SK-N-DZ (cell line): ENCODE measurements around the gene RTKN2.

Source experiments
- DNase-seq: peaks from one replicate; pipeline ENCODE4 v3.0.0-alpha.2; 2015; ENCODE audit warnings: low spot score

The RTKN2 gene

DNA sequence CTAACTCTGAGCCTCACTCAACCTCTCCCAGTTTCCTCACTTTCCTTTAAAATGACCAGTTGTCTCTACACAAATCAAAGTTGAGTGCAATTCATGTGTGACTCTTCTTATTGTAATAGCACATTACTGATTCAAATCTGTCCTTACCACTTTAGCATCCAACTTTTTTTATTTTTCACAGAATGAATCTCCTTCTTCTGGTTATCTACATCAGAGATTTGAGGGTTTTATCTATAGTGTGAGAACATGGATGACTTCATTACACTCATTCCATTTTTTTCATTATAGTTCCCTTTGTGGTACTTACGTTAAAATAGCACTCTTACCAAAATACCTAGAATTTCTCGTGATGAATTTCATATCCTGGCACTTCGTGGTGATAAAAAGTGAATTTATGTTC lies 43.3 kb downstream of the RTKN2 start:
- DNase-seq = no peak

DNA sequence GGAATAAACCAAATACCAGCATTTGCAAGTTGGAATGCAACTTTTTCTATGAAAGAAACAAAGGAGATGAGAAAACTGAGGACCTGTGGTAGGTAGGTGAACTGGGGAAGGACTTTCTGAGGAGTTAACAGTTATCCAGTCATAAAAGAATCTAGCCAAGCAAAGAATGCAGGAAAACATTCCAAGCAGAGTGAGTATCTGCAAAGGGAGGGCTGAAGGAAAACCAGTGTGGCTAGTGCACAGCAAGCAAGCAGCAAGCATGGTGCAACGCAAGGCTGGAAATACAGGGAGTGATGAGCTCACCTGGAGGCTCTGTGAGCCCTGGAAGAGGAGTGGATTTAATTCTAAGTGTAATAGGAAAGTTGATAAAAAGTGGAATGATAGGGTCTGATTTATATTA lies 44.0 kb downstream of the RTKN2 start:
- no peak for DNase-seq

DNA sequence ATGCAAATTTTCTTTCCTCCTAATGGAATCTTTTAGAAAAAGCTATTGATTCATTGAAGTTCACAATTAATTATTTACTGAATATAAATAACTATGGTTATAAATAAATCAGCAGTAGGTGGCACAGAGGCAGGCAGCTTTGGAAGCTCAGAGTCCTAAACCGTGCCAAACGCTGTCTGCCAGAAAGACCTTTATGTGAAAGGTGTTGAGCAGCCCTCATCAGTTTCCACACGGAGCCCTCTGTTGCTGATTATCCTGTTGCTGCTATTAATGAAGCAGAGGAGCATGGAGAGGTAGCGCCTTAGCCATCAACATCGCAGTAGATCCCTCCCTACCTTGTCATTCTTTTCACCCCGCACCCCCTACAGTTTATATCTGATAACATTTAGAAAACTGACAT lies 51.0 kb downstream of the RTKN2 start:
- DNase-seq = no peak

DNA sequence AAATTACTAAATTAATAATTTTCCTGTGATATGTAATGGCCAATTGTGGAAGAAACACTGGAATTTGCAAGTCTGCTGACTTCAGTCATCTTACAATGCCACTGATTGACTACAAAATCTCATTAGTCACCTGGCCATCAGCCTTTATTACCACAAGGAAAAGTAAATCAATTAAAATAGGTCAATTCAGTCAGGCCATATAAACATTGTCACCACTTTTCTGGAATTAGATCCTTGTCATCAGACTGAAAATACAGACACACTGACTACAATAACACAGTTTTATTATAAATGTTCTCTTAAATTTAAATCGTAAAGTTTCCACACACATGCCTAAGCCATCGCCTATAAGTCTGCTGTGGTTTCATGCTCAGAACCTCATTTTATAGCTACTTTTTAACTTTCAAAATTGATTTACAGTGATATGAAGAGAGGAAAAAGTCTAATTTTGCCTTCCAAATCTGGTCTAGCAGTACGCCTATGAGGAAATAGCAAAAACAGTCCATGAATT lies 54.2 kb downstream of the RTKN2 start:
- no peak for DNase-seq

DNA sequence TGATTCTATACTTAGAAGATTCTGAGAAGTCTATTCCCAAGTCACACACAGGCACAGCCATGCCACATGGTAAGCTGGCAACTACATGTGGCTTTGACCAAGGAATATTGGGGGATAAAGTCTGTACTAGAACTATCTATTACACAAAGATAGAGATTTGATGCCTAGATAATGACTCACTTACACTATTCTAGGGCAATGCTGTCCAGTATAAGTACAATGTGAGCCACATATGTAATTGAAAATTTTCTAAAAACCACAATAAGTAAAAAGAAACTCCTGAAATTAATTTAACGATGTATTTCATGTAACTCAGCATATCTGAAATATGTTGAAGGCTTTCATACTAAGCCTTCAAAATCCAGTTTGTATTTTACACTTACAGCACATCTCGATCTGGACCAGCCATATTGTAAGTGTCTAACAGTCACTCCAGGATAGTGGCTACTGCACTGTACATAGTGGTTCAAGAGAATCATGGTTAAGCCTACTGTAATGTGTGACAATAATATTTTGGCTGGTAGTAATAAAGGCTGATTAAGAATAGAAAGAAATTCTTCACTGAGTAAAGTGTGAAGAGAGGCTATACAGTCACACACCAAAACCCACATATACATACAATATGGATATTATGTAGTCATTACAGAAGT lies 62.8 kb downstream of the RTKN2 start:
- no peak for DNase-seq

DNA sequence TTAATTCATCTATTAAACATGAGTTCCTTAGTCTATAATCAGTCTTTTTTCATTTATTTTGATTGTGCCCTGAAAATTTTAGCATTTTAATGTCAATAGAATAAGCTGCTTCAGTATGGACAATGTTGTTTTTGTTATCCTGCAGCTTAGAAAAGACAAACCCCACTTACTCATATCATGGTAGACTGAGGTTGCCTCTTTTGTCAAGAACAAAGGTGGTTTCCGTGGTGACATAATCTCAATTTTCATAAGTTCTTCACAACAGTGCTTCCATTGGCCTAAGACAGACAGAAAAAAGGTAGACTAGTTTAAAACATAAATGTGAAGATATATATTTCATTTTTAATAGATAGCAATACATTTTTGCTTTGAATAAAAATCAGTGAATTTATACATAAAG lies 69.1 kb downstream of the RTKN2 start:
- no peak for DNase-seq

DNA sequence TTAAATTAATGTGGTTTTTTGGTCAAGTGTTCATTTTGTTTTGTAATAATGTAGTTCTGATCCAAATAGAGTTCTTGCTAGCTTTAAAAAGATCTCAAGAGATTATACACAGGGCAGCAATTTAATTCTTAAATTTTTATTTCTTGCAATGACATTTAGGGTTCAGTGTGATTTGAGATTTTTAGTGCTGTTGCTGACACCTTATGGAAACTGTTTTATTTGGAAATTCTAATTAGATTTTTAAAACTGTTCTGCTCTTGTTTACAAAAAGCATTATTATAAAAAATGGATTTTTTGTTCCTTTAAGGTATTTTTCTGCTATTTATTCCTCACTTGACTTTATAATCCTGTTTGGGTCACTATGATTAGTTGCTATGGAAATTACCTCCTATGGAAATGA lies 72.1 kb downstream of the RTKN2 start:
- no peak for DNase-seq

DNA sequence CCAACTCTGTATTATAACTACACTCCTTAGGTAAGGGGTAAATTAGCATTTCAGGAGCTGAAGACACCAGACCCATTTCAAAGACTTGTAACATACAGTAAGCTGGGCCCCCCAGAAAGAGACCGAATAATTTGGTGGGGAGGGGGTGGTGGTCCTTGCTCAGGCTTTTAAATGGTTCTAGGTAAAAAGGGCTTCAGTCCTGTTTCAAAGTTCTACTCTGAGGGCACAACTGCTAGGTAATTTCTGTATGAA lies 73.0 kb downstream of the RTKN2 start:
- DNase-seq = no peak

DNA sequence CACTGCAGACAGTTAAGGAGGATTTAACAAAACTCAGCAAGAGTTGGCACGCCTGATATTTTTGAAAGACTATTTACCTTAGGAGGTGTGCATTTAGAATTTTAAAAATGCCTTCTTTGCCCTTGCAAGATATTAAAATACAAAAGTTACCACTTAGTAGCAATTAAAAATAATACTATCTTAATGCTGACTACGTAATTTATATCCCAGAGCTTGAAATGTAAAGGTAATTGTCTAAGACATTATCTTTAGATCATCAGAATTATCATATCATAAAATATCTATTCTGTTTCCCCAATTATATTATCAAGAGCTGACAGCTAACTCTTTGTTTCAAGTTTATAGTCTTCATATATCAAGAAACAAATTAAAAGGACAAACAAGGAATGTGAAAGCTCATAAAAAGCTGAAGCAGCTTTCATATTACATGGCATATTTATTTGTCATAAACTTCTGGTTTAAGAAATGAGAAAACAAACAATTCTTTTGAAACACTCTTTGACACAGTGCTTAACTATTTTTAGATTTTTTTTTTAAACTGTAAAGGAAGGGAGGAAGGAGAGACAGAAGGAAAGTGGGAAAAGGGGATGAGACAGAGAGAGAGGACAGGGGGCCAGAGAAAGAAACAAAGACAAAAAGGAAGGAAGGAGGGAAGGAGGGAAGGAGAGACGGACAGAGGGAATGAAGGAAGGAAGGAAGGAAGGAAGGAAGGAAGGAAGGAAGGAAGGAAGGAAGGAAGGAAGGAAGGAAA lies 73.5 kb downstream of the RTKN2 start:
- DNase-seq = no peak

DNA sequence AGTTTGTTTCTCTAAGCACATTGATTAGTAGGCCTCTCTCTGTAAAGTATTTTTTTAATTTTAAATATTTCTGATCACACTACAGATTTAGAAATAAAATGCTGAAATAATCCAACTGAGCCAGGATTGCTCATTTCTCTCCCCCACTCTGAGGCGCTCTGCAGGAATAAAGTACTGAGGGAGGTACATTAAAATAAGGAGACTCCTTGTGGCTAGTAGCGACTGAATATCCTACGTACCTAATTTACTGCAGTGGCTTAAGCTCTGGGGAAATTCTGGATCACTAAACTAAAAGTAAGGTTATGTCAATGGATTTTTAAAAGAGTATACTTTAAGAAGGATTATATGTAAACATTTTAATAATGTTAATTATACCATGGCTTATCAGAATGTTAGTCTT lies 75.2 kb downstream of the RTKN2 start:
- DNase-seq = no peak

DNA sequence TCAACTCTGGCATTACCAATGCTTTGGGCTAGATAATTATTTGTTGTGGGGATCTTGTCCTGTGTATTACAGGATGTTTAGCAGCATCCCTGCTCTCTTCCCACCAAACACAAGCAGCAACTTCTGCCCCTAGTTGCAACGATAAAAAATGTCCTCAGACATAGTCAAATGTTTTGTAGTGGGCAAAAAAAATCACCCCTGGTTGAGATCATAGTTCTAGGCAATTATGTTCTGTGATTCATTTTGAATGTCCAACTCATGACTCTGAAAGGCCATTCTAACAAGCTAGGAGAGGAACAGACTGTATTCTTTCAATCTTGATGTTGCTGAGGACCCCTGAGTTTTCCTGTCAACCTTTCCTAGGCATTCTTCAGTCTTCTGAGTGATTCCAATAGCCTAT lies 79.5 kb downstream of the RTKN2 start:
- no peak for DNase-seq

DNA sequence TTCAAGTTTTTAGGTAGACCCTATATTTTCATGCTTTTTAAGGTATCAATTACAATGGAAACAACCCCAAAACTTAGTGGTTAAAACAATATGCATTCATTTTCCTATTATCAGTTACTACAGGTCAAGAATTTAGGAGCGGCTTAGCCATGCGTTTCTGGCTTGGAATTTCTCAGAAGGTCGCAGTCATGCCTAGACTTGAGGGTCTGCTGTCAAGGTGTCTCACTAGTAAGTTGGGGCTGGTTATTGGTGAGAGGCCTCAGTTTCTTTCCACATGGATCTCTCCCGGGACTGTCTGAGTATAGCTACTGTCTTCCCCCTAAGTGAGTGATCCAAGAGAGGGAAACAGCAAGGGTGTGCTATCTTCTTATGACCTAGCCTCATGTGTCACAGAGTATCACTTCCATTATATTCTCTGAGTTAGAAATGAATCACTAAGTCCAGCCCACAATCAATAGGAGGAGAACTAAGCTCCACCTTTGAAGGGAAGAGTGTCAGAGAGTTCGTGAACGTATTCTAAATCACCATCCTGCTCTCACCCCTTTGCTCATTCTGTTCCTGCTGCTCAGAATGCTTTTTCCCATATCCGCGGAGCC lies 80.5 kb downstream of the RTKN2 start:
- DNase-seq = no peak

DNA sequence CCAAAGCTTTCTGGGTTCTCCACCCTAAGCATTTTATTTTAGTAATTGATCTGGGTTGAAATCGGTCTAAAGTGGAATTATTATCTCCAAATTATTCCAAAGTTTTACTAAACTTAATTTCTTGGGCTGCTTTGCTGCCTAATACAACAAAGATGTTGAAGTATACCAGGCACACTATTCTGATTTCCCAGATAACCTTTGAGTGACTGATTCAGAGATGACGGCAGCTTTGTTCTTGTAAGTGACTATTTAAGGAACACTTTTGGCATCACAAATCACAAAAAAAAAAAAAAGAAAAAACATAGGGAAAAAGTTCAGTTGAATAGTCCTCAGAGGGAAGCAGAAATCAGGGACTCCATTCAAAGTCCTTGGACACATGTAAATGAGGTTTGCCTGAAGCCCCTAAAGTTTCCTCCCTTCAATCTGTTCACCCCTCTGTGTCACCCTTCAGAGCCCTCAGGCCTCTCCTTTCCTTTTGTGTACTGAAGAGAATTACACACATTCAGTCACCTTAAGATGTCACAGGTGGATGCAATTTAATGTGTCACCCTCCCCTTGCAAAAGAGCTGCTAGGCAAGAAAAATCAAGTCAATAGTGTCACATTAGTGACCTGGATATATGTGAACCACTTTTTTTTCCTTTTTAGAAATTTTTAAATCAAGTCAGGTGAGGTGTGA lies 81.5 kb downstream of the RTKN2 start:
- DNase-seq = no peak

DNA sequence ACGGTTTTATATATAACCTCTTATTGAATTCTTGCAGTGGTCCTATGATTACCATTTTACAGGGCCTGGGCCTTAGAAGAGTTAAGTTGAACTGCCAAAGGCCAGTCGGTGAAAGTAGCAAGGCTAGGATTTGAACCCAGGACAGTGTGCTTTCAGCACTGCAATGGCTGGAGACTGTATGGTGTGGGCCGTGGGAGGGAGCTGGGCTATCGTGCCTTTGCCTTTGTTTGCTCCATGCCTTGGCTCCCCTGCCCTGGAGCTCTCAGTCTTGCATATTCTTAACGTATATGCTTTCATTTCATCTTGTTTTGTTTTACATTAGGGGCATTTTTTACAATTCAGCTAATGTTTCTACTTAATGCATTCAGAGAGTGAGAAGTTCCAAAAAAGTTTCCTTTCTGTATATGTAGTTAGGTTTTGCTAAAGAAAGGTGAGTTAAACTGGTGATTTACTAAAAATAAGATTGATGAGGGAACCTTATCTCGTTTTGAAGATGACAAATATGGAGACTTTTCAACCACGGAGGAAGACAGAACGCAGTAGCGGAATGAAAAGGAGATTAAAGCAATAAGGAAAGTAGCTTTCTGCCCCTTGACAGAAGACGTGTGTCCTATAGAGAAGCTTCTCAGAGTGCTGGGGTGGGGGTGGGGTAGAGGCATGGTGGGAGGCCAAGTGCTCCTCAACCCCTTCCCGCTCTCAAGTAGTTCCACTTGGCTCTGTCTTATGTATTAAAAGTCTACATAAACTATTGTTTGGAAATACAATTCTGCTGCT lies 82.5 kb downstream of the RTKN2 start:
- DNase-seq = no peak

DNA sequence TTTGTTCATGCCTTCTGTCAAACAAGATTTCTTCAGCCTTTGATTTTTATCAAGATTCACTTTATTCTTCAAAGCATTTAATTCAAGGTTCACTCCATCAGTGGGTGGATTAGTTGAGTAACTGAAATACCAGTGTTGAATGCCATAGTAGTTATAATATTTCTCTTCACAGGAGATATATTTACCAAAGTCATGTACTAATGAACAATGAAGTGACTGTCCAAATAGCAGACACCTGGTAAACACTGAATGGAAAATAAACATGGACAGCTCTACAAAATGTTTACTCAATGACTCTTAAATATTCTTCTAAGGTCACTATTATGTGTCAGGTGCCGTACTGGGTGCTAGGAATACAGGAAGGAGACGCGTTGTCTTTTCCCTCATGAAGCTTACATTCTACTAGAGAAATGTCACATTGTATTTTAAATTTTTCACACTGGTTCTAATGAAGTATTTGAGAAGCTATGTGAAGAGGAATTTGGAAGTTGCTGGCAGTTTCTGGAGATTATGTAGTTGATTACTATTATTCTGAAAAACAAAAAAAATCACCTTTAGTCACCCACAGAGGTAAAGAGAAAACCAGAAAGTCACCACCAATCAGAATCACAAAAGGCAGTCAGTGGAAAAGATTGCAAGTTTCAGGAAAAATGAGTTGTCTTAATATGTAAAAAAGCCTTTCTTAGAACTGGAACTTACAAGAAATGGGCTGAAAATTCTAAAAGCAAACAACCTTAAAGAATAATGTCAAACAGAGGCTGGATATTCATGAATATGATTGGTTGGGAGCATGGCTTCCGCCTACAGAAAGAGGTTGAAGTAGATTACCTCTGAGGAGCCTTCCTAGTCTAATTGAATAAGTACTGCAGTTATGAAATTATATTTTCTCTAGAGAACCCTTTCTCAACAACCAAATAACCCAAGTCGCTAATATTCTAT lies 84.5 kb downstream of the RTKN2 start:
- no peak for DNase-seq

DNA sequence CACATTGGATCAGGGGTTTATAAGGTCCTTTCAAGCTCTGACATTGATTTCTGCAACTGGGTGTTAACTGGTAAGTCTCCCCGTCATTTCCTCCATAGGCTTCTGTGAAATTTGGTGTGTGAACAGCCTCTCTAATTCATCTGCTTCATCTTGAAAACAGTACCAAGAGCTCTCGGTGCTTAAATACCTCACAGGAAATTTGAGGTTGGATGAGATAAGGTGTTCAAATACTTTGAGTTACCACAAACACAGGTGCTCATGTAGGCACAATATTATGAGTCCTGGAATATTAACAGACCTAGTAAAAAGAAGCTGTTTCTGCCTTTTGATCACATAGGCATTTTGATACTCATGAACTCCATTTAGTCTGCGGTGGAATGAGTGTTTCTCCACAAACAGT lies 85.2 kb downstream of the RTKN2 start:
- no peak for DNase-seq

DNA sequence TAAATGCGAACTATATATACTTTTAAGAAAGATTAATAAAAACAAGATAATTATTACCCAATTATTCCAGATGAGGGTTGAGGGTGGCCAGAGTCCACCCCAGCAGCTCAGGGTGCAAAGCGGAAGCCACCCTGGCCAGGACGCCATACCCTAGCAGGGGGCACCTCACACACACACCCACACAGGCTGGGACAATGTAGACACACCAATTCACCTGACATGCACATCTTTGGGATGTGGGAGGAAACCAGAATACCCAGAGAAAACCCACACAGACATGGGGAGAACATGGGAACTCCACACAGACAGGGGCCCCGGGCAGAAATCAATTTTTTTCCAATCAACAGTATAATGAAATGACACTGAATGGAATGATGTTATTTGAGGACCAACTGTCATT lies 86.0 kb downstream of the RTKN2 start:
- no peak for DNase-seq

DNA sequence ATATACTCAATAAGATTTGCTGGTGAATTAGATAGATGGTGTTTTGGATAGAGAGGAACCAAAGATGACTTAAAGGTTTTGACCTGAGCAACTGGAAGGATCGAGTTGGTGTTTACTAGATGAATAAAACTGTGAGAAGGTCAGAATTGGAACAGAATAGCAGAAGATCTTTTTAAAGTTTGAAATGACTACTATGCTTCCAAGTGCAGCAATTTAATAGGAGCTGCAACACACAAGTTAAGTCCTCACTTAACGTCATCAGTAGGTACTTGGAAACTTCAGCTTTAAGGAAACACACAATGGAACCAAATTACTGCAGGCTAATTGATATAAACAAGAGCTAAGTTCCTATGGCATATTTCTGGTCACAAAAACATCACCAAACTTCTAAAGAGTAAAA lies 86.5 kb downstream of the RTKN2 start:
- DNase-seq = no peak

DNA sequence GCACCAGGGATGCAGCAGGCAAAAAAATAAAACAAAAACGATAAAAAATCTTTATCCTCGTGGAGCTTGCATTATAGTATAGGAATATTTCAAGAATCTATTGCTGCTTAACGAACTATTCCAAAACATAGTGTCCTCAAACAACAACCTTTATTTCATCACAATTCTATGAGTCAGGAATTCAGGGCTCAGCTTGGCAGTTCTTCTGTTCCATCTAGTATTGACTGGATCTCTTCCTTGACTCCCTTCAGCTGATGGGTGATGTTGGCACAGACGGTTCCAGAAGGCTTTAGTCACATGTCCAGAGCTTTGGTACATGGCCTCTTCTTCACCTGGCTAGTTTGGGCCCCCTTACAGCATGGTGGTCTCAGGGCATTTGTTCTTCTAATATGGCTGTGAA lies 88.0 kb downstream of the RTKN2 start:
- DNase-seq = no peak

DNA sequence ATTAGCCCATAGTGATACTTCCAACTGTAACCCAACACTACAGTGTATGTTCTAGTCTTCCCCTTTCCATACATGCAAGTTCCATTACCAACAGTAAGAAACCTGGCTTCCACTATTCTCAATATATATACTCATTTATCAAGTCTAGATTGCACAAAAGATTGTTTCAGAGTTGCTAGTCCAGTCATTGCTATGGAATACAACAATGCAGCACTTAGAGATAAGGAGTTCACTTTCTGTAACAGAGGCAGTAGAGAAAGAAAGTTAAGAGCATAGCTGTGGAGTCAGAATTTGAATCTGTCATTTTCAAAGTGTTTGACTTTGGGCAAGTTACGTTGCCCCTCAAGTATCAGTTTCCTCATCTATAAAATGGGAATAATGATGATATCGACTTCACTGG lies 90.1 kb downstream of the RTKN2 start:
- no peak for DNase-seq

DNA sequence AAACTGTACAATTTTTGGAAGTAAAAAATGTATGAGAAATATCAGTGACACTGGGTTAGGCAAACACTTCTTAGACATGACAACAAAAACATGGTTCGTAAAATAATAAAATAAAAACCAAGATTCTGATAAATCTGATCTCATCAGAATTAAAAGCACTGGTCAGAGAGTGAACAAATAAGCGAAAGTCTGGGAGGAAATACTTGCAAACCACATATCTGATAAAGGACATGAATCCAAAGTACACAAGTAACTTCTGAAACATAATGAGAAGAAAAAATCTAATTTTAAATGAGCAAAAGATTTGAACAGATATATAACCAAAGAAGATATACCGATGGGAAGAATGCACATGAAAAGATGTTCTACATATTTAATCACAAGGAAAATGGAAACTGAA lies 91.5 kb downstream of the RTKN2 start:
- DNase-seq = no peak
